Measurements from ENCODE around the gene GNB5. TPM values are rescaled to one million over a fixed set of nuclear protein-coding genes. Genes with fewer than 3 reads are reported as not detected.

Gene GNB5
- total and polyA plus RNA-seq, 2 experiments from 2014 or later = 21.3 to 21.6 TPM

- Histone ChIP-seq H3K79me2 (no peaks in the 10 kb centered on the region), H3K27me3 (no peaks in the 10 kb centered on the region), H3K9me3 (ENCODE audit: low read depth) (no peaks in the 10 kb centered on the region), H3K36me3 (replicated peaks; ENCODE audit: insufficient read depth, low read depth) (no peaks in the 10 kb centered on the region), H3K4me1 (ENCODE audit: insufficient read depth) (no peaks in the 10 kb centered on the region), H3K9me2 (replicated peaks; ENCODE audit: insufficient read depth) (no peaks in the 10 kb centered on the region), H3K4me2 (no peak overlapping the region), H3K4me3 (no peak overlapping the region), H3K27ac (no peak overlapping the region), H4K20me1 (ENCODE audit: insufficient read depth, poor library complexity, severe bottlenecking) (no peaks in the 10 kb centered on the region), H2AFZ (no peak overlapping the region)
- WGBS (ENCODE audit: low lambda C conversion rate, missing lambda C conversion rate) = 5% methylated on average over 2 of the region's 2 CpGs
- no peak for TF ChIP-seq EZH2phosphoT487 (IDR thresholded peaks at IDR 0.05; ENCODE audit: low read depth, severe bottlenecking, unreplicated experiment)
- peak; percentile 65 for TF ChIP-seq CTCF (IDR thresholded peaks at IDR 0.05; ENCODE audit: poor library complexity)
- TF ChIP-seq EZH2 (IDR thresholded peaks at IDR 0.05; ENCODE audit: borderline replicate concordance) = no peak
- peak; percentile 77 for DNase-seq (ENCODE audit: low spot score)
Observed at GRCh38 chr15:52208306-52208946, 17.2 kb upstream of the GNB5 start.

- Histone ChIP-seq H2AFZ (no peak overlapping the region), H3K27me3 (no peaks in the 10 kb centered on the region), H3K4me3 (no peak overlapping the region), H3K4me2 (no peak overlapping the region), H3K4me1 (ENCODE audit: insufficient read depth) (no peaks in the 10 kb centered on the region), H3K9me2 (replicated peaks; ENCODE audit: insufficient read depth) (no peaks in the 10 kb centered on the region), H3K27ac (no peak overlapping the region), H3K9me3 (ENCODE audit: low read depth) (no peaks in the 10 kb centered on the region), H4K20me1 (ENCODE audit: insufficient read depth, poor library complexity, severe bottlenecking) (no peaks in the 10 kb centered on the region), H3K36me3 (replicated peaks; ENCODE audit: insufficient read depth, low read depth) (no peaks in the 10 kb centered on the region), H3K79me2 (no peaks in the 10 kb centered on the region)
- DNase-seq (ENCODE audit: low spot score) = no peak
- TF ChIP-seq EZH2phosphoT487 (IDR thresholded peaks at IDR 0.05; ENCODE audit: low read depth, severe bottlenecking, unreplicated experiment) (no peak), EZH2 (IDR thresholded peaks at IDR 0.05; ENCODE audit: borderline replicate concordance) (no peak), CTCF (IDR thresholded peaks at IDR 0.05; ENCODE audit: poor library complexity) (no peak)
- WGBS (ENCODE audit: low lambda C conversion rate, missing lambda C conversion rate) = 75% methylated on average over 1 of the region's 1 CpG
Observed at GRCh38 chr15:52207191-52207590, 16.0 kb upstream of the GNB5 start.

GRCh38 chr15:52206446-52206845, 15.3 kb upstream of the GNB5 start:
- H3K27ac ChIP-seq = no peak overlapping the region
- 95% methylated on average over 2 of the region's 2 CpGs for WGBS (ENCODE audit: low lambda C conversion rate, missing lambda C conversion rate)
- H3K4me1 ChIP-seq (ENCODE audit: insufficient read depth) = no peaks in the 10 kb centered on the region
- no peaks in the 10 kb centered on the region for H4K20me1 ChIP-seq (ENCODE audit: insufficient read depth, poor library complexity, severe bottlenecking)
- no peak overlapping the region for H3K4me3 ChIP-seq
- no peaks in the 10 kb centered on the region for H3K9me2 ChIP-seq (replicated peaks; ENCODE audit: insufficient read depth)
- DNase-seq (ENCODE audit: low spot score) = no peak
- no peaks in the 10 kb centered on the region for H3K27me3 ChIP-seq
- H3K9me3 ChIP-seq (ENCODE audit: low read depth) = no peaks in the 10 kb centered on the region
- no peaks in the 10 kb centered on the region for H3K36me3 ChIP-seq (replicated peaks; ENCODE audit: insufficient read depth, low read depth)
- H3K79me2 ChIP-seq = no peaks in the 10 kb centered on the region
- no peak overlapping the region for H3K4me2 ChIP-seq
- no peak for TF ChIP-seq CTCF (IDR thresholded peaks at IDR 0.05; ENCODE audit: poor library complexity)
- TF ChIP-seq EZH2 (IDR thresholded peaks at IDR 0.05; ENCODE audit: borderline replicate concordance) = no peak
- no peak for TF ChIP-seq EZH2phosphoT487 (IDR thresholded peaks at IDR 0.05; ENCODE audit: low read depth, severe bottlenecking, unreplicated experiment)
- H2AFZ ChIP-seq = no peak overlapping the region

Measured in hepatocyte (in vitro differentiated cells).